Chondrocyte (in vitro differentiated cells): ENCODE results near the gene DCLK2. TPM values are rescaled to one million over a fixed set of nuclear protein-coding genes. Genes with fewer than 3 reads are reported as not detected.

Experiments used
- DNase-seq: peaks from one replicate; pipeline ENCODE4 v3.0.0; 2021; ENCODE audit warnings: mixed read lengths, low spot score
- H3K27ac Mint-ChIP-seq: one replicate; pipeline ENCODE4 v1.8.0; 2021; ENCODE audit warnings: mild to moderate bottlenecking, moderate library complexity, mixed read lengths; ENCODE audit not compliant: unreplicated experiment
- H3K27me3 Mint-ChIP-seq: 2 replicates; pipeline ENCODE4 v1.8.0; 2021; ENCODE audit warnings: low read depth, mixed read lengths
- H3K36me3 Mint-ChIP-seq: 2 replicates; pipeline ENCODE4 v1.8.0; 2021; ENCODE audit warnings: low read depth, mixed read lengths
- H3K4me1 Mint-ChIP-seq: 2 replicates; pipeline ENCODE4 v1.8.0; 2021; ENCODE audit warnings: low read depth, mild to moderate bottlenecking, mixed read lengths
- H3K4me3 Mint-ChIP-seq: one replicate; pipeline ENCODE4 v1.8.0; 2021; ENCODE audit warnings: mild to moderate bottlenecking, moderate library complexity, mixed read lengths; ENCODE audit not compliant: unreplicated experiment
- H3K9me3 Mint-ChIP-seq: 2 replicates; pipeline ENCODE4 v1.8.0; 2021; ENCODE audit warnings: low read depth, mixed read lengths
- CTCF ChIP-seq: fragments of 200-600 bp; sonication (generic); IDR thresholded peaks from 2 replicates; pipeline ENCODE4 v1.5.0; 2021; ENCODE audit warnings: antibody characterized with exemption, mild to moderate bottlenecking, moderate library complexity
- total RNA-seq: library from RNA; stranded (reverse); gene quantifications from 3 replicates; pipeline ENCODE4 v1.2.1, GENCODE V29; 2021

The DCLK2 gene
- total RNA-seq, 1 donor from 2014 or later, result 20.0 TPM

- TF ChIP-seq CTCF, result no peak
- no peaks in the 10 kb centered on the region for H3K27me3 Mint-ChIP-seq
- H3K4me3 Mint-ChIP-seq, result no peak overlapping the region
- peaks cover 7% of the 10 kb centered on the region for H3K9me3 Mint-ChIP-seq
- no peak for DNase-seq
- H3K27ac Mint-ChIP-seq, result no peak overlapping the region
- no peaks in the 10 kb centered on the region for H3K36me3 Mint-ChIP-seq
- peaks cover 8% of the 10 kb centered on the region for H3K4me1 Mint-ChIP-seq
Measured at GRCh38 chr4:150038335-150039076, 39.7 kb upstream of the DCLK2 start.

GRCh38 chr4:150039274-150040127, 38.7 kb upstream of the DCLK2 start:
- DNase-seq, result no peak
- no peak overlapping the region for H3K27ac Mint-ChIP-seq
- H3K9me3 Mint-ChIP-seq, result peaks cover 7% of the 10 kb centered on the region
- TF ChIP-seq CTCF, result no peak
- H3K36me3 Mint-ChIP-seq, result no peaks in the 10 kb centered on the region
- no peaks in the 10 kb centered on the region for H3K27me3 Mint-ChIP-seq
- no peaks in the 10 kb centered on the region for H3K4me1 Mint-ChIP-seq
- no peak overlapping the region for H3K4me3 Mint-ChIP-seq

GRCh38 chr4:150044517-150044916, 33.7 kb upstream of the DCLK2 start:
- no peak for DNase-seq
- H3K27me3 Mint-ChIP-seq, result no peaks in the 10 kb centered on the region
- no peaks in the 10 kb centered on the region for H3K36me3 Mint-ChIP-seq
- no peak overlapping the region for H3K4me3 Mint-ChIP-seq
- TF ChIP-seq CTCF, result no peak
- no peak overlapping the region for H3K27ac Mint-ChIP-seq
- H3K9me3 Mint-ChIP-seq, result no peaks in the 10 kb centered on the region
- H3K4me1 Mint-ChIP-seq, result no peaks in the 10 kb centered on the region

GRCh38 chr4:150045410-150045809, 32.8 kb upstream of the DCLK2 start:
- Mint-ChIP-seq H3K36me3 (no peaks in the 10 kb centered on the region), H3K27ac (no peak overlapping the region), H3K27me3 (no peaks in the 10 kb centered on the region), H3K4me3 (no peak overlapping the region), H3K4me1 (peaks cover 3% of the 10 kb centered on the region), H3K9me3 (no peaks in the 10 kb centered on the region)
- DNase-seq, result no peak
- TF ChIP-seq CTCF, result no peak

GRCh38 chr4:150046728-150047217, 31.5 kb upstream of the DCLK2 start:
- Mint-ChIP-seq H3K27me3 (no peaks in the 10 kb centered on the region), H3K36me3 (no peaks in the 10 kb centered on the region), H3K4me3 (no peak overlapping the region), H3K9me3 (no peaks in the 10 kb centered on the region), H3K4me1 (peaks cover 3% of the 10 kb centered on the region), H3K27ac (no peak overlapping the region)
- no peak for TF ChIP-seq CTCF
- DNase-seq, result no peak
